Bone marrow (tissue), 2 donors: Measurements from ENCODE around the gene ANO7.

Source experiments
- DNase-seq, 2 donors: peaks; one replicate each; lab custom pipeline; 2025; lab: John Stamatoyannopoulos, UW

ANO7 gene

DNA sequence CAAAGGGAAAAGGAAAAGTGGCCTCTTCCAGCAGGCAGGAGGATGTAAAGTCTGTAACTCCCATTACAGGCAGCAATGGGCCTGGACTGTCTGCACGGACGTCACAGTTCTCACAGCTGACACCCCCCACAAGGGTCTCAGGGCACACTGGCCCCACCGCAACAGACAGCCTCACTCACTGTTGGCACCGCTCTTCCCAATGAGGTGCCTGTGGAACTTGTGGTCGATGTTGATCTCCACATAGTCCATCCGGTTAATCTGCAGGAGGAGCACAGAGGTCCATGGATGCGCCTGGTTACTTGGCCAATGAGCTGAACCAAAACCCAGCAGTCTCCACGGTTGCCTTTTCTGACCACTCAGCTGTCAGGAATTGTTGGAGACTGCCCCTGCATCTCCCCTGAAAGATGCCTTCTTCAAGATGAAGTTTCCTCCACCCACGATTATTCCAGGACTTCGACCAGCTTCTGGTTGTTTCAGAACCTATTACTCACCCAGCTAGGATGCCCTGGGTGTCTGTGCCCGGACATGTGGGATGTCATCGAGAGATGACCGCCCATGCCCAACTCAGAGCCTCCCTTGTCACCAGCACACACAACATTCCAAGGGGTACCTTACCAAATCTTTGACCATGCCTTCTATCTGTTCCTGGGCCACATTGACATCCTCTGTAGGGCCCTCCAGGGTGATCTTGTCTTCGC is 64.5 kb downstream of the ANO7 start:
- DNase-seq, result no peak

DNA sequence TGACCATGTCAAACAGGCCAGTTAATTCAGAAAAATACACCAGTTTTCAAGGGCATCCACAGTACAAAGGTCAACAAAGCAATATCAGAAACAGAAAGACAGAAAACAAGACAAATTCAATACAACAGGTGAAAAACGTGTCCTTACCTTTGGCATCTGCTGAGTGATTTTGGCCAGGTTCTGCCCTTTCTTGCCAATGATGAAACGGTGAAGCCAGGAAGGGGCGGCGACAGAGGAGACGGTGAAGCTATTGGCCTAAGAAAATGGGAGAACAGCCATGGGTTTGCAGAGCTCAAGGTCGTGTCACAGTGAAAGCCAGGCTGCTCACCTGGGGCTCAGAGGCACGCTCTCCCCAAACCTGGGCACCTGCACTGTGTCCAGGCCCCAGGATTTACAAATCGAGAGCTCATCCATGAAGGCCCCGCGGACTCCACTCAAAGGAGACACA is 66.5 kb downstream of the ANO7 start:
- no peak for DNase-seq

DNA sequence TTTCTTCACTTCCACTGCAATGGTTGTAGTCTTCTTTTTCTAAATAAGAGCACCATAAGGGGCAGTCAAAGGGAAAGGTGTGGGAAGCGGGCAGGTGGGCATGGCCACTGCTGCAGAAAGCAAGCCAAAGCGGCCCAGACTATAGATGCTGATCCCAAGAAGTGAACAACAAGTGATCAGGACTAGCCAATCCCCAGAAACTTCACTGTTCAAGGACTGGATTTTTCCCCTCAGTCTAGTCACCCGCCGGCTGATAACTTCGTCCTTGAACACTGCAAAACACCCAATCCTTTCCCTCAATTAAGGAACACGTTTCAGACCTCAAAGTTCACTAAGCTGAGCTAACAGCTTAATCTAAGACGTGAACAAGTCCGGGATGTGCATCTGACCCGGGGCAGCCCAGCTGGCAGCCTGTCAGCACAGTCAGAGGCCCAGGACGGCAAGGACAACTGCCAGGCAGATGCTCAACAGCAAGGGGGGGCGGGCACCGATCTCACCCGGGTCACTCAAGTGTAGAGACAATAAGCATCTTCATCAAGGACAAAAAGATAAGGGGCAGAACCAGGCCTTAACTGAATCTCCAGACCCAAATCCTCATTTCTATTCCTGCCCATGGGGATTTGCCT is 67.2 kb downstream of the ANO7 start:
- no peak for DNase-seq

DNA sequence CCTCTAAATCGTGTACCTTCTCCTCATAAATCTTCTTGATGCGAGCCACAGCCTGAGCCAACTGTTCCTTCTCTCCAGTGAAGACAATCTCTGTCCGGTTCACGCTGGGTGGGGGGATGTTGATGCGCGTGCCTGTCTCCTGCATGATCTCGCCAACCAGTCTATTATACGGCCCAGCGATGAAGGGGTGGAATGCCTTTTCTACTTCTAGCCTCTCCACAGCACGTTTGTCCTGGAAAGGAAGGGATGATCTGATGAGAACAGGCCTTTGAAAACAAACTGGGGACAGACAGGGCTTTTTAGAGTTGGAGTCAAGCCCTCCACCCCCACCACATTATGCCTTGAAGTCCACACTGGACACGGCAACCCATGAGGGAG is 67.7 kb downstream of the ANO7 start:
- DNase-seq, result no peak

DNA sequence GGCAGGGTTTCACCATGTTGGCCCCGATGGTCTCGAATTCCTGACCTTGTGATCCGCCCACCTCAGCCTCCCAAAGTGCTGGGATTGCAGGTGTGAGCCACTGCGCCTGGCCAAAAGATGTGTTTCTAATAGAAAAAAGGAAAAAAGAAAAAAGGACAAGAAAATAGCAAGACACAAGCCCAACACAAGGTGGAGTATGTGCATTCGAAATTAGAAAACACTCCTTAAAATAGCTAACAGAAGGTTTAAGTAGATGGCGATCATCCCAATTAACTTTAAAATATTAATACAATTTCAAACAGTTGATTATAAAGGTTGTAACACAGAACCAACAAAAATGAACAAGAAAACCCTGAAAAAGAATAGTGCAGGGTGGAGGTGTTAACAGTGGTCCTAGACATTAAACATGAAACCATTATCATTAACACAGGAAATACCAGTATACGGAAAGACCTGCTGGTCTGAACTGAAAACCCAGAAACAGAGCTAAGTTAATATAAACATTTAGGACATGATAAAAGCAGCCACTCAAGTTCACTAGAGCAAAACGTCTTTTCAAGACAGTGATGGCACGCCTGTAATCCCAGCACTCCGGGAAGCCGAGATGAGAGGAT is 69.0 kb downstream of the ANO7 start:
- DNase-seq, result no peak

DNA sequence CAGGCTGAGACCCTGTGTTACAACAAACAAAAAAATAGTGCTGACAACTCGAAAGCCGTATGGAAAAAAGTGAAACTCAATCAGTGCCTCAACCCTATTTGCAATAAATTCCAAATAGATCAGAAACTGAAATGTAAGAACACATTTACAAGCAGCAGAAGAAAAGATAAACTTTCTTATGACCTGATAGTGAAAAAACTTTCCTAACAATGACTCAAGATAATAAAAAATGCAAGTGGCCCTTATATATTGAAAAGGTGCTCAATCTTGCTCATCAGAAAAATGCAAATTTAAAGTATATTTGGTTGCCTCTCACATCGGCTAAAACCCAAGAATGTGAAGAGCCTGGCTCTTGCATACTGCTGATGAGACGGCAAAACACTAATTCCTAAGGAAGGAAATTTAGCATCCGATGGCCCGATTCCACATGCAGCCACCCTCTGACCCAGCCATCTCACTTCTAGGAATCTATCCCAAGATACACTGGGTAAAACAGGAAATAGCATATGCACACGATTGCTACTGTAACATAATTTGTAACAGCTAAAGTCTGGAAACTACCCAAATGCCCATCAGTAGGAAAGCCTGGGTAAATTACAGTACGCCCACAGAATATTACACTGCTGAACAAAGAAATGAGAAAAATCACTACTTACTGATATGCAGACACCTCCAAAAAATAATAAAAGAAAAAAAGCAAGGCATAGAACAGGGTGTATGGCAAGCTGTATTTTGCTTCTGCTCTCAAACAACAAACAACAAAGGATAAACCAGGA is 70.2 kb downstream of the ANO7 start:
- no peak for DNase-seq

DNA sequence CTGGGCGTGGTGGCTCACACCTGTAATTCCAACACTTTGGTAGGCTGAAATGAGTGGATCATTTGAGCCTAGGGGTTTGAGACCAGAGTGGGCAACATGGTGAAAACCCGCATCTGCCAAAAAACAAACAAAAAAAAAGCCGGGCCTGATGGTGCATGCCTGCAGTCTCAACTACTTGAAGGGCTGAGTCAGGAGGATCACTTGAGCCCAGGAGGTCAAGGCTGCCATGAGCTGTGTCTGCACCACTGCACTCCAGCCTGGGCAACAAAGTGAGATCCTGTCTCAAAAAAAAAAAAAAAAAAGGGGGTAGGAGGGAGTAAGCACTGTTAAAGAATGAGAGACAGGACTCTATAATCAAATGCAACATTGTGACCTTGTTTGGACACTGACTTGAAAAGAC is 72.4 kb downstream of the ANO7 start:
- DNase-seq, result no peak

DNA sequence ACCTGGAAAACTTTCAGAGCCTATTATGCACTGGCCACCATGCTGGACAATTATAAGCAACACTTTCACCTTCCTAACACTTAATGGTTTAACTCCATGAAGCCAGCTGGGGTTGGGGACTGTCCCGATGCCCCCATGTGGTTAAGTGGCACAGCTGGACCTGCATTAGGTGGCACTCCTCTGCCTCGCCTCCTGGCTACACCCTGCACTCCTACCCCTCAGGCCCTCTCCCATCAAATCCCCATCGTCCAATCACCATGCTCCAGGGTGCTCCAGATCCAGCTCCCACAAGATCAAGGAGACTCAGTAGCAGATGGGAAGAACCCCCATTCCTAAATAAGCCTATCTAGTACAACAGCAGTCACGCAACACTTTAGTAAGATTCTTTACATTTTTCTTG is 73.2 kb downstream of the ANO7 start:
- DNase-seq, result no peak

DNA sequence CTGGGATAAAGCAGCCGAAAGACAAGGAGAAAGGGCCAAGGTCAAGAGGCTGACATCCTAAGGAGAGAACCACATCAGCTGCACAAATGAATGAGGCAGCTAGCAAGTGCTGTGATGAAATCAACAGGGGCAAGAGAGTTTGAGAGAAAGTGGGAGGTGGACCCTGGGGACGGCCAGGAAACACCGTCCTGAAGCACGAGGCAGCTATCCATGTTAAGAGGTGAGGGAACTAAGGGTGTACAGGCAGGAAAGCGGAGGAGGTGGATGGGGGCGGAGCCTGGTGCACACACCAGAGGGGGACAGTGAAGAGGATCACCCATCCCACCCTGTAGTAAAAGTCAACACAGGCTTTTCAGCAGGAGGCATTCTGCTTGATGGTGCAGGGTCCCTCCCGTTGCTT is 74.6 kb downstream of the ANO7 start:
- no peak for DNase-seq

DNA sequence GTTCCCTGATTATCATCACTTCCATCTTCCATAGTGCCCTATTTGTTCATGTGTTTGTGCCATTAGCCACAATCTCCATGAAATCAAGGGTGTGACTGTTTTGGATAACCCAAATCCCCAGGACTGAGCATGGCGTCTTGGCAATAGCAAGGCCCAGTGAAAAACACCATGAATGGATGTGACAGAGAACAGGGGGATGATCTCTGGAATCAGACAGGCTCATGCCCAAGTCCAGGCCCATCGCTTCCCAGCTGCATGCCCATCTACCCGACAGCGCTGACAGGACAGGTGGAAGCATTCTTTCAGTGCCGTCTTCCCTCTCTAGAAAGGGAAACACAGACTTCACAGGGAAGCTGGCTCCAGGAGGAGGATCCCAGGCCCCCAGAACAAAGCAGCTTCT is 77.0 kb downstream of the ANO7 start:
- no peak for DNase-seq

DNA sequence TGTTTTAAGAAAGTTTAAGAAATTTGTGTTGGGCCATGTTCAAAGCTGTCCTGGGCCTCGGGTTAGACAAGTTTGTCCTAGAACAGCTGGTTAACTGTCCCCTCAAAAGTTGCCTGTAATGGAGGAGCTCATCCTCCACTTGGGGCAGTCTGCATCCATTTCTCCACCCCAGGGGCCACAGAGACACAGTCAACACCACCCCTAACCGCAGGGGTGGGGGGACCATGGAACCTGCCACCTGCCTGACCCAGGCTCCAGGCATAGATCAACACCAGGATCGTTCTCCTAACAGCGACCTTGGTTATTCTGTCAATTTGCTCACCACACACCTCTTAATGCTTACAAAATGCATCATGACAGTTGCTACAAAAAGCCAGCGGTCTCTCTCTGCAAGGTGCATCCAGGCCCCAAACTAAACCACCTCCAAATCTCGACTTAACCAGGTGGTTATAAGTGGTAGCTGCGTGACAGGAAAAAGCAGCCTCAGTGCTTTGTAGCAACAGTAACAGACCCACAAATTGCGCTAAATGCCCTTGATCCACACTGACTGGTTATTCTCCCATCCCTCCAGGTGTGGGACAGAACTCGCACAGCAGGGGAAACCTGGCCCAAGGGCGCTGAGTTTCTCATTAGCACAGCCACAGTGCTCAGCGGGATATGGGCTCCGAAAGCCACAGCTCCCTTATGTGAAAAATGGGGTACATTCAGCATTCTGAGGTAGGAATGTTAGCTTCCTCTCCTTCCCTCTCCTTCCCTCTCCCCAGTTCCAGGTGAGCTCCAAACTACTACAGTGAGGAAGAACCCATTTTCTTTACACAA is 79.0 kb downstream of the ANO7 start:
- no peak for DNase-seq

DNA sequence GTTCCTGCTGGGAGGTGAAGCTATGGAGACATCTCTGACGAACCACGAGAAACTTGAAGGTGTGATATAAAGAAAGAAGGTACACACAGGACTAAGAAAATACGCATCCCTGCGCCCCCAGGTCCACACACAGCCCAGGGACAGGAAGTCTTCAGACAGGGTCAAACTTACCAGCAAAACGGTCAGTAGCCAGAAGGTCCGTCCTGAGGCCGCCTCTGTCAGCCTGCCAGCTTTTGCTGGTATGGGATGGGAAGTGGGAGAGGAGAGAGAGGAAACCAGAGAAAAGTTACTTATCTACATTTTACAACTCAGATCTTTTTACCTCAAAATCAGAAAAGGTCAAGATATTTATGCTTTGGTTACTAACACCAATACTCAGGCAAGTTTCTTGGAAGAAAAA is 79.8 kb downstream of the ANO7 start:
- no peak for DNase-seq

DNA sequence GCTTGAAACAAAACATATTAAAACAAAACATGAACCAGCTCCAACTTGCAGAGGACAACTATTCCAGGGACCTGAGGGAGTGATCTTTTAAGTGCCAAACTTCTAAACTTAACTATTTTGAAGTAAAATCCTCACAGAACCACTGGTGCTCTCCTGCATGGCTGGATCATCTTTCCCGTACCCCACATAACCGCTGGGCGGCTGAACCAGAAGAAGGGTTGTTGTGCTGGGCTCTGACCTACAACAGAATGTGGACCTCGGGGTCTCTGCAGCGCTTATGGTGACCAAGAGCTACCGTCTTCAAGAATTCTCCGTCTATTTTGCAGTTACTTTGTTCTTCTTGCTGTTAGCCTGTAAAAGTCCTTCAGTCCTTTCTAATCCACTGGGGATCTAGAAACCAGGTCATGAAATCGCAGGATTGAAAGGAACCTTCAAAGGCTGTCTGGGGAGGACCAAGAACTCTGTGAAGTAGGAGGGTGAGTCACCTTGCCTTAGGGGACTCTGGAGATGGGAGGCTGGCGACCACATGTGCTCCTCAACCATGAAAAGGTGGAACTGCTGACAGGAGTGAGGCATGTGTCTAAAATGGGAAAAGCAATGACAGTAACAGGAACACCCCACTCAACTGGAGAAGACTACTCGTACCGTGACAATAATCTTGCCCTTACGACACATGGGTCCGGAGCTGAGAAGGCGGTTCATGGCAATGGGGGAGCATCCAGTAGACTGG is 80.4 kb downstream of the ANO7 start:
- DNase-seq, result no peak

DNA sequence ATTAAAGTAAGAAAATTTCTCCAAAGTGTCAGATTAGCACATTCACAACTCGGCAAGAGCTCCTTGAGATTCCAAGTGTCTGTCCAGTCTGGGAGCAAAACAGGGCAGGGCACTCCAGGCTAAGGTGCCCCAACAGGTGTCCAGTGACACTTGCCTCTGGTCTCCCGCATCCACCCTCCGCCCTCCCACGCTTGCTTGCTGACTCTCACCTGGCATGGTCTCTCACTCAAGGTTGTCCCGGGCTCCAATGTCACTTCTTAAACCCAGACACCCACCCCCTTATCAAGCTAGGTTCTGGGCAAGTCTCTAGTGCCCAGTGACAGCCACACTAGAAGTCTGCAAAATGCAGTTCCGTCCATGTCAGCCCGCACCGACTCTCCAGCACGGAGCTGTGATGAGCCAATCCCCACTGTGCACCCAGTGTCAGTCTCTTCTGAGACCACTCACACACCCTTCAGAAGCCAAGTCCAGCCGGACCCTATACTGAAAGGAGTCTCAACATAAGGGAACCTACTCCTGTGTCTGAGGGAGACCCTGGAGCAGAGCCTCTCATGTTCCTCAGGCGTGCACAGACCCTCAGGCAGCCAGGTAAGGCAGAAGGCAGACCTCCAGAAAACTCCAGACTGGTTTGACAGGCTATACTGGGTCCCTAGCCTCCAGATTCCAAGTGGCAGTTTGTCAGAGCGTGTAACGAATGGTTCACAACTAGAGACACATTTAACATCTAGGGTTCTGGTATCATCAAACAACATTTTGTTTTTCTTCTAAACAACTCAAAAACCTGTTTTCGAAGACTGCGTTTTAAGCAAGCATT is 81.4 kb downstream of the ANO7 start:
- no peak for DNase-seq

DNA sequence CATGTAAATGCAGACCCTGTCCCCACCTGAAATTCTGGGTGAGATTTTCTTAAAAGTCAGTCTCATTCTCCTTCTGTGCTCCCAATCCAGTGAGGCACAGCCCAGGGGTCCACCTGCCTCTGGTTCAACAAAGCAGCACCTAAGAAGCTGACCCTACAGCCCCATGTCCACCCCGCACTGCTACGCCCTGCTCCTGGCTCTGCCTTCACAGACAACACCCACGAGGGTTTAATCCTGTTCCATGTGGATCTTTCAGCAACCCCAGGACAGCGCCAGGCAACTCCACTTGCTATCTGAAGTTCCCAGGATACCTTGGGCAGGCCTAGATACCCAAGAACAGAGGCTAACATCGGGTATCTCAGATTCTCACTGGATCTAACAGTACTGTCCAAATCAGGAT is 82.1 kb downstream of the ANO7 start:
- DNase-seq, result no peak

DNA sequence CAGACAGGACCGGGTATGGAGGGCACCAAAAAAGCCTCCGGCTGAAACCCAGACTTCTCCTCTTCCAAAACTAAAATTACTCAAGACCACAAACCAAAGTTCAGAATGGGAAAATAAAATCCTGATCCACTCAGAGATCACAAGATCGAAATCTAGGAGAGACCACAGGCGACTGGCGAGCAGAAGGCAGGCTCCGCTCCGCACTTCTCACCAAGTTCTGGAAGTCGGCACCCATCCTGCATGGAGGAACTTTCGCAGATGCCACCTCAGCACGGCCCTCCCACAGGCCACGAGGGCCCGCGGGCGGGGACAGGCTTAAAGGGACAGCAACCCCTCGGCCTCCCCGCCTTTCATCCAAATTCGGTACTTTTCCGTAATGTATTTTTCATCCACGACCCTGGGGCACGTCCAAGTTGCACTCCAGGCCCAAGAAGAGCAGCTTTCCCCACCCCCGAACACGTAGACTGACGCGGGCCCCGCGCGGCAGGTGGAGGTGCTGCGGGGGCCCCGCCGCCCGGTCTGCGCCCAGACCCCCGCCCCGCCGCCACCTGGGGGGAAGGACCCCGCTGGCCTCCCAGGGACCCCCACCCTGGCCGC is 83.3 kb downstream of the ANO7 start:
- peak; percentile 11 to 33 for DNase-seq

DNA sequence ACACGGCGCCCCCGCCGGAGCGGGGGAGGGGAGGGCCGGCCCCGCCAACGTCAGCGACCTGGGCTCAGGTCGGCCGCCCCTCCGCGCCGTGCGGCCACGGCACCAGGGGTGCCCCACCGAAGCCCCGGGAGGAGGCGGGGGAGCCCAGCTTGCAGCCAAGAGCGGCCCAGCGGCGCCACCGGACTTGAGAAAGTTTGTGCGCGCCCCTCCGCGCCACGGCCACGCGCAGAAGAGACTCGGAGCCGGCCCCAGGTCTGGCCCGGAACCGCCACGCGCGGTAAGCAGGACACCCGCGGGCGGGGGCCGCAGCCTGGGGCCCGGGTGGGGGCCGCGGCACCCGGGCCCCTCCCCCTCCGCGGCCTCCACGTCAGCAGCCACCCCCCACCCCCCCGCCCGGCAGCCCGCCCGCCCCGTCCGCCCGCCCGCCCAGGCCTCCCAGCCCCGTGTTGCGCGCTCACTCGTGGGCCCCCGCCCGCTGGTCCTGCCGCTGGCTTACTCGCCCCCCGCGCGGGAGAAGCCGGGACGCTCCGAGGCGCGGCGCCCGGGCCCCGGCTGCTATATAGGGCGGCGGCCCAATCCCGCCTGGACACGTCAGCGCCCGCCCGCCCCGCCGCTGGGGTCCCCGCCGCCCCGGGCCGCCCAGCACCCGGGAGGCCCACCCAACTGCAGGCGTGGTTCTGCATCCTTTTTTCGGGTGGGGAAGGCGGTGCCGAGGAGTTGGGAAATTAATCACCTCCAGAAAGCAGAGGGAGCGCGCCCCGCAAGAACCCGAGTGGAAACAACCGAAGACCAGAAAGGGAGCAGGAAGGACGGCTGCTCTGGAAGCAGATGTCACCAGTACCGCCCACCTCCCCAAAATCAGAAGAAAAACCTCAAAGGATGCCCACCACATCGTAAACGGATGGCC is 84.1 kb downstream of the ANO7 start:
- peak in 1 of 2 donors; percentile 17 for DNase-seq

DNA sequence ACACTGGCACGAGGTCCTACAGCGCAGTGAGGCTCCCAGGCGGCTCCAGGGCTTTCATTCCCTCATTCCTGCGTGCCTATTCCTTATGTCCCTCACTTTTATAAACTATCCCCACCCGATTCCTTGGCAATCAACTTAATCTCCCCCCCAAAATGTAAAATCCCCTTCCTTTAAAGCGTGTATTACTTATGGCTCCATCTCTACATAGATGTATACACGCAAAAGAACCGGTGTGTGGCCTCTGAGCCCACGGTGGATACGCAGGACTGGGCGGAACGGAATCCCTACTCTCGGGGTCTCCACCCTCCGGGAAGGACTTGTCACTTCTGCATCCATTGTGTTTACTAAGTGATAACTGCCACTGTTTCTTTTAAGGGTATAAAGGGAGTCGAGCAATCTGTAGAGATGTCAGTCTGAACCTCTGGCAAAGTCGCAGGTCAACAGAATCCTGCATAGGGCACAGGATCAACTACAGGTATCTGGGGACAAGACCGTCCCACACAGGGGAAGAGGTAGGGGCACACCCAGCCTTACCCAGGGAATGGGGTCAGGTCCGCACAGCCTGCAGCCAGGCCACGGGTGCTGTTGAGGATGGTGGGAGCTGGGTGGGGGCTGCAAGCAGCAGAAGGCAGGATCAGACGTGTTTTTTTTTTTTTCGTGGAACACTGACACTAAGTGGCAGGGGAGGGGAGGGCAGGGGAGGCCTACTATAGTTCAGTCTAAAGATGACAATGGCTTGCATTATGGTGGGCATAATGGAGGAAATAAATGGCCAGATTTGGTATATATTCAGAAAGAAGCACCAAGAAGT is 84.9 kb downstream of the ANO7 start:
- DNase-seq, result no peak
